ENCODE results near the gene GSTA3.

Gene GSTA3

GRCh38 chr6:52894285-52894684 is 15.2 kb downstream of the GSTA3 start:
- Histone ChIP-seq H3K27me3 (ENCODE audit: insufficient read depth, low read length) (no peaks in the 10 kb centered on the region), H3K4me2 (ENCODE audit: low read length) (no peak overlapping the region), H3K79me2 (ENCODE audit: insufficient read depth, low read length) (no peaks in the 10 kb centered on the region), H3K4me3 (ENCODE audit: low read depth, low read length, poor library complexity, severe bottlenecking) (no peak overlapping the region), H2AFZ (ENCODE audit: low read length) (no peak overlapping the region), H3K27ac (ENCODE audit: low read depth, low read length, poor library complexity, severe bottlenecking) (no peak overlapping the region), H4K20me1 (ENCODE audit: insufficient read depth, low read length) (no peaks in the 10 kb centered on the region), H3K9ac (ENCODE audit: low read length) (no peak overlapping the region), H3K9me3 (ENCODE audit: low read length) (no peaks in the 10 kb centered on the region), H3K9me2 (ENCODE audit: low read depth, low read length) (no peaks in the 10 kb centered on the region), H3F3A (ENCODE audit: insufficient read depth, low read length) (no peaks in the 10 kb centered on the region), H3K36me3 (ENCODE audit: insufficient read depth, low read length) (no peaks in the 10 kb centered on the region), H3K4me1 (ENCODE audit: insufficient read depth, low read length, severe bottlenecking) (no peaks in the 10 kb centered on the region)
- TF ChIP-seq EZH2 (IDR thresholded peaks at IDR 0.05; ENCODE audit: borderline replicate concordance, low read length): no peak
- TF ChIP-seq, protein P1, sequence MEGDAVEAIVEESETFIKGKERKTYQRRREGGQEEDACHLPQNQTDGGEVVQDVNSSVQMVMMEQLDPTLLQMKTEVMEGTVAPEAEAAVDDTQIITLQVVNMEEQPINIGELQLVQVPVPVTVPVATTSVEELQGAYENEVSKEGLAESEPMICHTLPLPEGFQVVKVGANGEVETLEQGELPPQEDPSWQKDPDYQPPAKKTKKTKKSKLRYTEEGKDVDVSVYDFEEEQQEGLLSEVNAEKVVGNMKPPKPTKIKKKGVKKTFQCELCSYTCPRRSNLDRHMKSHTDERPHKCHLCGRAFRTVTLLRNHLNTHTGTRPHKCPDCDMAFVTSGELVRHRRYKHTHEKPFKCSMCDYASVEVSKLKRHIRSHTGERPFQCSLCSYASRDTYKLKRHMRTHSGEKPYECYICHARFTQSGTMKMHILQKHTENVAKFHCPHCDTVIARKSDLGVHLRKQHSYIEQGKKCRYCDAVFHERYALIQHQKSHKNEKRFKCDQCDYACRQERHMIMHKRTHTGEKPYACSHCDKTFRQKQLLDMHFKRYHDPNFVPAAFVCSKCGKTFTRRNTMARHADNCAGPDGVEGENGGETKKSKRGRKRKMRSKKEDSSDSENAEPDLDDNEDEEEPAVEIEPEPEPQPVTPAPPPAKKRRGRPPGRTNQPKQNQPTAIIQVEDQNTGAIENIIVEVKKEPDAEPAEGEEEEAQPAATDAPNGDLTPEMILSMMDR (IDR thresholded peaks at IDR 0.05; ENCODE audit: low read length): no peak

DNA sequence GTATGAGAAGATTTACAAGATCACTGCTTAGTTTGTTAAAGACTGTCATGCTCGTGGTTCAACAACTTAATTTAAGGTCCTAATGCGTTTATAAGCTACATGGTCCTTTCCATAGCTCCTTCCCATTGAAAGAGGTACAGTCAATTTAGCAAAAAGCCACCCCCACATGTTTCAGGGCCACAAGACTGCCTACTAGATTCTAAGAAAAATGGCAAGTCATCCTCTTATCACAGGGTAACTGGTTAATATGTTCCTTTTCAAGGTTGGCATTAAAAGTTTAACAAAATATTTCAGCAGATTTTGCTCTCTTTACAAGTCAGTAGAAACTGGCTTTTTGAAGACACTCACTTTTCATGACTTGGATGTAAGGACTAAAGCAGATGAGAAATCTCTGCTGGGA is 15.7 kb downstream of the GSTA3 start:
- no peak overlapping the region for H3K4me3 ChIP-seq (ENCODE audit: low read depth, low read length, poor library complexity, severe bottlenecking)
- no peak for TF ChIP-seq EZH2 (IDR thresholded peaks at IDR 0.05; ENCODE audit: borderline replicate concordance, low read length)
- TF ChIP-seq, protein P1 (IDR thresholded peaks at IDR 0.05; ENCODE audit: low read length): no peak
- no peaks in the 10 kb centered on the region for H3K9me3 ChIP-seq (ENCODE audit: low read length)

GRCh38 chr6:52893221-52893620 is 16.3 kb downstream of the GSTA3 start:
- Histone ChIP-seq H4K20me1 (ENCODE audit: insufficient read depth, low read length) (no peaks in the 10 kb centered on the region), H3K9me2 (ENCODE audit: low read depth, low read length) (no peaks in the 10 kb centered on the region), H3K27ac (ENCODE audit: low read depth, low read length, poor library complexity, severe bottlenecking) (no peak overlapping the region), H3K4me3 (ENCODE audit: low read depth, low read length, poor library complexity, severe bottlenecking) (no peak overlapping the region), H2AFZ (ENCODE audit: low read length) (no peak overlapping the region), H3F3A (ENCODE audit: insufficient read depth, low read length) (no peaks in the 10 kb centered on the region), H3K4me2 (ENCODE audit: low read length) (no peak overlapping the region), H3K36me3 (ENCODE audit: insufficient read depth, low read length) (no peaks in the 10 kb centered on the region), H3K9me3 (ENCODE audit: low read length) (no peaks in the 10 kb centered on the region), H3K4me1 (ENCODE audit: insufficient read depth, low read length, severe bottlenecking) (no peaks in the 10 kb centered on the region), H3K9ac (ENCODE audit: low read length) (no peak overlapping the region), H3K27me3 (ENCODE audit: insufficient read depth, low read length) (no peaks in the 10 kb centered on the region), H3K79me2 (ENCODE audit: insufficient read depth, low read length) (no peaks in the 10 kb centered on the region)
- TF ChIP-seq EZH2 (IDR thresholded peaks at IDR 0.05; ENCODE audit: borderline replicate concordance, low read length): no peak
- TF ChIP-seq, protein P1 (IDR thresholded peaks at IDR 0.05; ENCODE audit: low read length): no peak

More for the DNA sequence above, 15.7 kb downstream of the GSTA3 start:
- Histone ChIP-seq H3K9me2 (ENCODE audit: low read depth, low read length) (no peaks in the 10 kb centered on the region), H2AFZ (ENCODE audit: low read length) (no peak overlapping the region), H3K36me3 (ENCODE audit: insufficient read depth, low read length) (no peaks in the 10 kb centered on the region), H3K4me1 (ENCODE audit: insufficient read depth, low read length, severe bottlenecking) (no peaks in the 10 kb centered on the region), H3F3A (ENCODE audit: insufficient read depth, low read length) (no peaks in the 10 kb centered on the region), H4K20me1 (ENCODE audit: insufficient read depth, low read length) (no peaks in the 10 kb centered on the region), H3K27me3 (ENCODE audit: insufficient read depth, low read length) (no peaks in the 10 kb centered on the region), H3K79me2 (ENCODE audit: insufficient read depth, low read length) (no peaks in the 10 kb centered on the region), H3K4me2 (ENCODE audit: low read length) (no peak overlapping the region), H3K9ac (ENCODE audit: low read length) (no peak overlapping the region), H3K27ac (ENCODE audit: low read depth, low read length, poor library complexity, severe bottlenecking) (no peak overlapping the region)

Measured in OCI-LY1 (cell line).